ENCODE results near the gene MAN1B1. TPM values are rescaled to one million over a fixed set of nuclear protein-coding genes. Genes with fewer than 3 reads are reported as not detected.

MAN1B1 gene
- total RNA-seq, 1 donor from 2014 or later: 57.7 TPM

DNA sequence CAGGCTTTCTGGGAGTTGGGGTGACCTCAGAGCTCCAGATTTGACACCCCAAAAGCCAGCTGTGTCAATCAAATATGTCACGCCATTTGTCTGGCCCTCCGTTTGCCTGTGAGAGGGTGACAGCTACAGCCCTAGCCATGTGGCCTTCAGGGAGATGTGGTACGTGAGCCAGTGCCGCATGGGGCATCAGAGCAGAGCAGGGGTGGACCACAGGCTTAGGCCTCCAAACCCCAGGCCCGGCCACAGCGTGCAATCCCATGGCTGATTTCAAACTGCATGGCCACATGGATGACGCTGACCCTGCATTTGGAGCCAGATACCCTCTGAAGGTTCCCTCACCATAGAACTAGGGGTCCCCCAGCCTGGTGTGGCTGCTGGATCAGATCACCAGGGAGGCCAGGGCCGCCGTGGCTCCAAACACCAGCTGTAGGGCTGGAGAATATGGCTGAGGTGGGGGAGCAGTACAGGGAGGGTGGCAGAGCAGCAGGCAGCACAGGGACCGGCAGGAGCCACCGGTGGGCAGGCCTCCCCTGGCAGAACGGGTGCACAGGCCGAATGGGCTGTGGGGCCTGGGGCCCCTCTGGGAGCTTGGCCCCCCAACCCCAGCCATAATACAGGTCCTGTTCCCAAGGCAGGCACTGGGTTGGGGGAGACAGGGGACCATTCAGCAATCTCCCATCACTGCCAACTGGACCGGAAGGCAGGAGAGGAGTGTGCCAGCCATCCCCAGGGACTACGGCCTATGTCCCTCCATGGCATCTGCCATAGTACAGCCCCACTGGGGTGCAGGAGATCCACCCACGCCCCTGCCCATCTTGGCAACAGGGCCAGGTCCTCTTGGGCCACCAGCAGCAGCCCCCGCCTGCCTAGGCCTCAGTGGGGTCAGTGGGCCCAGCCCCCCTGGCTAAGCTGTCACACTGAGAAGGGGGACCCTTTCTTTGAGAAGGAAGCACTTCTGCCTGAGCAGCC is 18.0 kb upstream of the MAN1B1 start:
- DNase-seq (ENCODE audit: low spot score, unreplicated experiment): no peak
- peaks cover 1% of the 10 kb centered on the region for H3K36me3 Mint-ChIP-seq (ENCODE audit: insufficient read depth)
- peaks cover 10% of the 10 kb centered on the region for H3K4me1 Mint-ChIP-seq (ENCODE audit: low read depth)
- H3K9me3 Mint-ChIP-seq (ENCODE audit: low read depth): no peaks in the 10 kb centered on the region
- no peak overlapping the region for H3K27ac Mint-ChIP-seq
- TF ChIP-seq, protein P1, sequence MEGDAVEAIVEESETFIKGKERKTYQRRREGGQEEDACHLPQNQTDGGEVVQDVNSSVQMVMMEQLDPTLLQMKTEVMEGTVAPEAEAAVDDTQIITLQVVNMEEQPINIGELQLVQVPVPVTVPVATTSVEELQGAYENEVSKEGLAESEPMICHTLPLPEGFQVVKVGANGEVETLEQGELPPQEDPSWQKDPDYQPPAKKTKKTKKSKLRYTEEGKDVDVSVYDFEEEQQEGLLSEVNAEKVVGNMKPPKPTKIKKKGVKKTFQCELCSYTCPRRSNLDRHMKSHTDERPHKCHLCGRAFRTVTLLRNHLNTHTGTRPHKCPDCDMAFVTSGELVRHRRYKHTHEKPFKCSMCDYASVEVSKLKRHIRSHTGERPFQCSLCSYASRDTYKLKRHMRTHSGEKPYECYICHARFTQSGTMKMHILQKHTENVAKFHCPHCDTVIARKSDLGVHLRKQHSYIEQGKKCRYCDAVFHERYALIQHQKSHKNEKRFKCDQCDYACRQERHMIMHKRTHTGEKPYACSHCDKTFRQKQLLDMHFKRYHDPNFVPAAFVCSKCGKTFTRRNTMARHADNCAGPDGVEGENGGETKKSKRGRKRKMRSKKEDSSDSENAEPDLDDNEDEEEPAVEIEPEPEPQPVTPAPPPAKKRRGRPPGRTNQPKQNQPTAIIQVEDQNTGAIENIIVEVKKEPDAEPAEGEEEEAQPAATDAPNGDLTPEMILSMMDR (IDR thresholded peaks at IDR 0.05; ENCODE audit: unreplicated experiment): no peak
- H3K4me3 Mint-ChIP-seq (ENCODE audit: low read depth): peak overlapping the region; percentile 57
- peaks cover 6% of the 10 kb centered on the region for H3K27me3 Mint-ChIP-seq

DNA sequence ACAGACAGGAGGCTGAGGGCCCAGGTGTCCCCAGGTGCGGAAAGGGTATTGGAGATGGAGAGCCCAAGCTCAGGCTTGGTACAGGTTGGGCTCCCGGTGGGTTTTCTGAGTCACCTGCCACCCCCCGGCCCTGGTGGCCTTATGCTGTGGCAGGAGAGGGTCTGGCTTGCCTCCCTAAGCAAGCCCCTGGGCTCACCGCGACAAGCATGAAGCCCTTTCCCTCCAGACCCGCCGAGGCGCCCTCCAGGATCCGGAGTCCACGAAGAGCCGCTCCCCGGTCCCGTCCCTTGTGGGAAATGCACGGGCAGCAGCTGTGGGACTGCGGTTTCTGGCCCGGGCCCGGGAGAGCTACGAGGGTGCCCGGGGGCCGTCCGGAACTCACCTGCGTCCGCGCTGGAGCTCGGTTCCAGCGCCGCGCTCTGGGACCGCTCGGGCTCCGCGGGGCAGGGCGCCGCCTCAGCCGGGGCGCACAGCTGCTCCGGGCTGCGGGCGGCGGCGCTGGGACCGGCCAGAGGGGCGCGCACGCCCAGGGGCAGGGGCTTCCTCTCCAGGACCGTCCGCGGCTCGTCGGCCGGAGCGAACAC is 17.2 kb upstream of the MAN1B1 start:
- no peak for DNase-seq (ENCODE audit: low spot score, unreplicated experiment)
- Mint-ChIP-seq H3K9me3 (ENCODE audit: low read depth) (no peaks in the 10 kb centered on the region), H3K4me1 (ENCODE audit: low read depth) (peaks cover 10% of the 10 kb centered on the region), H3K4me3 (ENCODE audit: low read depth) (peak overlapping the region; percentile 44), H3K27ac (no peak overlapping the region), H3K36me3 (ENCODE audit: insufficient read depth) (peaks cover 1% of the 10 kb centered on the region), H3K27me3 (peaks cover 12% of the 10 kb centered on the region)
- TF ChIP-seq, protein P1 (IDR thresholded peaks at IDR 0.05; ENCODE audit: unreplicated experiment): no peak

DNA sequence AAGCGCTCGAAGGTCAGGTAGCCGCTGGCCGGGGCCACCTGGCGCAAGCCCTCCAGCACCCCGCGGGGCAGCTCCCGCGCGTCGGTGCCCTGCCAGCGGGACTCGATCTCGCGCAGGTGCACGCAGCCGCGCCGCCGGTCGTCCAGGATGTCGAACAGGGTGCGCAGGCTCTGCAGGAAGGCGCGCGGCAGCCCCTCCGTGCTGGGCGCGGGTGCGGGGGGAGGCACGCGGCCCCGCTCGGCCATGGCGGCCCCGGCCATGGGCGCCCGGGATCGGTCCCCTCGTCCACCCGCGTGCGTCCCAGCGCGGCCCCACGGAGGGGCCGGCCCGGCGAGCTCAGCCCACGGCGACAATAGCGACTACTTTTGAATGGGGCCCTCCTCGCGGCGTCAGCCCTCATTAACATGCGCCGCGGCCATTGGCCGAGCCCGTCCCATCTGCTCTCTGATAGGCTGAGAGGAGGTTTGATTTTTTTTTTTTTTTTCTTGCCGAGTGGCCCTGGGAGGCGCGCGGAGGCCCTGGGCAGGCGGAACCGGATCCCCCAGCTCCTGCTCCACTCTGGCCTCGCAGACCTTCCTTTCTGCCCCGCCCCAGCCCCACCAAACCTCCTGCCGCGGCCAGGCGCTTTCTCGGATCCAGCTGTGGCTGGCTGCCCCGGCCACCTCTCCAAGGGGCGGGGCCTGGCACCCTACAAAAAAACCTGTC is 16.4 kb upstream of the MAN1B1 start, which contains the start of gene SAPCD2:
Gene SAPCD2 (minus strand): TSS at position 357 of the 705 bp plus-strand sequence. CDS start 97 bp downstream, at position 260.
- H3K9me3 Mint-ChIP-seq (ENCODE audit: low read depth): no peaks in the 10 kb centered on the region
- TF ChIP-seq, protein P1 (IDR thresholded peaks at IDR 0.05; ENCODE audit: unreplicated experiment): no peak
- H3K36me3 Mint-ChIP-seq (ENCODE audit: insufficient read depth): peaks cover 1% of the 10 kb centered on the region
- peaks cover 10% of the 10 kb centered on the region for H3K4me1 Mint-ChIP-seq (ENCODE audit: low read depth)
- H3K27ac Mint-ChIP-seq: peak within 1 kb of the TSS; percentile 94
- peak within 1 kb of the TSS; percentile 68 for H3K4me3 Mint-ChIP-seq (ENCODE audit: low read depth)
- peaks cover 19% of the 10 kb centered on the region for H3K27me3 Mint-ChIP-seq
- DNase-seq (ENCODE audit: low spot score, unreplicated experiment): peak; percentile 73

DNA sequence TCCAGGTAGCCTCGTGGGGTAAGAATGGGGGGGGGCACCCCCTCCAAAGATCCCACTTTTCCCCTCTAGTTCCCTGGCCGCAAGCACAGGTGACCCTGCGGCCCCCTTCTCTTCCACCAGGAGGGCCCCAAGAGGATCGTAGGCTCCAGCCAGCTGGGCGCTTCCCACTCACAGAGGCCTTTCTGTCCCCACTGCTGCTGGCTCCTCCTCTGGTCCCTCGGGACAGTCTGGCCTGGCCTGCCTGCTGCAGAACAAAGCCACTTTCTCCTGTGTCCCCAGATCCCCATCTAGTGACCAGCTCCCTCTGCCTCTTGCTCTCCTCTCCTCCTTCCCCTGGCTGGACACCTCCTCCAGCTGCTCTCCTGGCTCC is 15.9 kb upstream of the MAN1B1 start:
- TF ChIP-seq, protein P1 (IDR thresholded peaks at IDR 0.05; ENCODE audit: unreplicated experiment): peak; percentile 50
- Mint-ChIP-seq H3K27ac (peak overlapping the region; percentile 94), H3K4me3 (ENCODE audit: low read depth) (peak overlapping the region; percentile 68), H3K27me3 (peaks cover 22% of the 10 kb centered on the region), H3K9me3 (ENCODE audit: low read depth) (no peaks in the 10 kb centered on the region), H3K36me3 (ENCODE audit: insufficient read depth) (no peaks in the 10 kb centered on the region), H3K4me1 (ENCODE audit: low read depth) (peaks cover 10% of the 10 kb centered on the region)
- DNase-seq (ENCODE audit: low spot score, unreplicated experiment): no peak

DNA sequence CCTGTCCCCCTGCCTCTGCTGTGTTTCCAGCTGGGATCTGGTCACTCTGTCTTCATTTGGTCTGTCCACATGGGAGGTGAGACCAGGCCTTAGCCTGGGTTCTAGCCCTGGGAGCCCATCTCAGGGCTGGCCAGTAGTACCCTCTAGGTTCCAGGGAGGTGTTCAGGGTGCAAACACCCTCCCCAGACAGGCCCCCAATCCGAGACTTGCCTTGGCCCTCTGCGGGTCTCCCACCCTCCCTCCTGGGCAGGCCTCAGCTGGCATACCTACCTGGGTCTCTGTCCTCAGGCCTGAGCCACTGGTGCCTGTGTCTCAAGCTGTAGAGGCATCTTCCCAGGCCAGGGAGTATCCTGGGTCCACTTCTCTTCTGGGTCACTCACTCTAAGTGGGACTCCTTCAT is 15.5 kb upstream of the MAN1B1 start:
- TF ChIP-seq, protein P1 (IDR thresholded peaks at IDR 0.05; ENCODE audit: unreplicated experiment): no peak
- no peaks in the 10 kb centered on the region for H3K9me3 Mint-ChIP-seq (ENCODE audit: low read depth)
- H3K36me3 Mint-ChIP-seq (ENCODE audit: insufficient read depth): no peaks in the 10 kb centered on the region
- peak overlapping the region; percentile 68 for H3K4me3 Mint-ChIP-seq (ENCODE audit: low read depth)
- no peak for DNase-seq (ENCODE audit: low spot score, unreplicated experiment)
- peak overlapping the region; percentile 94 for H3K27ac Mint-ChIP-seq
- peaks cover 10% of the 10 kb centered on the region for H3K4me1 Mint-ChIP-seq (ENCODE audit: low read depth)
- H3K27me3 Mint-ChIP-seq: peaks cover 26% of the 10 kb centered on the region

Measured in progenitor cell of endocrine pancreas (in vitro differentiated cells).